ENCODE data around the gene UBAC2. TPM values are rescaled to one million over a fixed set of nuclear protein-coding genes. Genes with fewer than 3 reads are reported as not detected.

Gene UBAC2
- total RNA-seq, 1 experiment from 2014 or later = 103 TPM

GRCh38 chr13:99380921-99381645 lies 180.4 kb downstream of the UBAC2 start:
- DNase-seq = no peak
- BruUV-seq (replicated peaks) = no TSS peak
- no peak for TF ChIP-seq CTCF (IDR thresholded peaks at IDR 0.05; ENCODE audit: insufficient read depth in 1 of 2, low read depth in 1 of 2, low read length in 1 of 2, severe bottlenecking in 1 of 2, unreplicated experiment in 1 of 2)
- H3K27me3 ChIP-seq (replicated peaks; ENCODE audit: control insufficient read depth, insufficient read depth, low read length) = no peaks in the 10 kb centered on the region
- Mint-ChIP-seq H3K4me3 (ENCODE audit: unreplicated experiment) (no peak overlapping the region), H3K27ac (ENCODE audit: unreplicated experiment) (no peak overlapping the region), H3K9me3 (ENCODE audit: unreplicated experiment) (no peaks in the 10 kb centered on the region), H3K27me3 (ENCODE audit: insufficient read depth, unreplicated experiment) (no peaks in the 10 kb centered on the region), H3K36me3 (ENCODE audit: insufficient read depth, unreplicated experiment) (peaks cover 35% of the 10 kb centered on the region), H3K4me1 (ENCODE audit: low read depth, unreplicated experiment) (no peaks in the 10 kb centered on the region)
- ChIA-PET POLR2A (no interaction called here), CTCF (no interaction called here)
- intact Hi-C loops (cut with micrococcal nuclease; ENCODE audit: unreplicated experiment) = no loop called here
- H3K4me1 ChIP-seq = no peaks in the 10 kb centered on the region
- H3K9me3 ChIP-seq = no peaks in the 10 kb centered on the region
- H3K4me3 ChIP-seq (ENCODE audit: low read depth, low read length) = no peak overlapping the region
- no peaks in the 10 kb centered on the region for H3K36me3 ChIP-seq (ENCODE audit: control insufficient read depth, insufficient read depth, low read length)

GRCh38 chr13:99381766-99382165 lies 181.1 kb downstream of the UBAC2 start:
- BruUV-seq (replicated peaks) = no TSS peak
- no peaks in the 10 kb centered on the region for H3K27me3 ChIP-seq (replicated peaks; ENCODE audit: control insufficient read depth, insufficient read depth, low read length)
- no peak for DNase-seq
- no peaks in the 10 kb centered on the region for H3K9me3 ChIP-seq
- H3K27me3 Mint-ChIP-seq (ENCODE audit: insufficient read depth, unreplicated experiment) = no peaks in the 10 kb centered on the region
- intact Hi-C loops (cut with micrococcal nuclease; ENCODE audit: unreplicated experiment) = no loop called here
- CTCF ChIA-PET = no interaction called here
- no peak for TF ChIP-seq CTCF (IDR thresholded peaks at IDR 0.05; ENCODE audit: insufficient read depth in 1 of 2, low read depth in 1 of 2, low read length in 1 of 2, severe bottlenecking in 1 of 2, unreplicated experiment in 1 of 2)
- H3K4me1 ChIP-seq = no peaks in the 10 kb centered on the region
- H3K4me3 Mint-ChIP-seq (ENCODE audit: unreplicated experiment) = no peak overlapping the region
- H3K4me3 ChIP-seq (ENCODE audit: low read depth, low read length) = no peak overlapping the region
- H3K4me1 Mint-ChIP-seq (ENCODE audit: low read depth, unreplicated experiment) = no peaks in the 10 kb centered on the region
- peaks cover 30% of the 10 kb centered on the region for H3K36me3 Mint-ChIP-seq (ENCODE audit: insufficient read depth, unreplicated experiment)
- no peaks in the 10 kb centered on the region for H3K36me3 ChIP-seq (ENCODE audit: control insufficient read depth, insufficient read depth, low read length)
- POLR2A ChIA-PET = no interaction called here
- H3K27ac Mint-ChIP-seq (ENCODE audit: unreplicated experiment) = no peak overlapping the region
- no peaks in the 10 kb centered on the region for H3K9me3 Mint-ChIP-seq (ENCODE audit: unreplicated experiment)

GRCh38 chr13:99382428-99383133 lies 181.9 kb downstream of the UBAC2 start:
- Histone ChIP-seq H3K9me3 (no peaks in the 10 kb centered on the region), H3K36me3 (ENCODE audit: control insufficient read depth, insufficient read depth, low read length) (no peaks in the 10 kb centered on the region), H3K27me3 (replicated peaks; ENCODE audit: control insufficient read depth, insufficient read depth, low read length) (no peaks in the 10 kb centered on the region), H3K4me1 (no peaks in the 10 kb centered on the region), H3K4me3 (ENCODE audit: low read depth, low read length) (no peak overlapping the region)
- DNase-seq = no peak
- Mint-ChIP-seq H3K4me3 (ENCODE audit: unreplicated experiment) (no peak overlapping the region), H3K4me1 (ENCODE audit: low read depth, unreplicated experiment) (no peaks in the 10 kb centered on the region), H3K9me3 (ENCODE audit: unreplicated experiment) (no peaks in the 10 kb centered on the region), H3K27ac (ENCODE audit: unreplicated experiment) (no peak overlapping the region), H3K27me3 (ENCODE audit: insufficient read depth, unreplicated experiment) (no peaks in the 10 kb centered on the region), H3K36me3 (ENCODE audit: insufficient read depth, unreplicated experiment) (peaks cover 26% of the 10 kb centered on the region)
- ChIA-PET POLR2A (no interaction called here), CTCF (no interaction called here)
- intact Hi-C loops (cut with micrococcal nuclease; ENCODE audit: unreplicated experiment) = no loop called here
- no TSS peak for BruUV-seq (replicated peaks)
- TF ChIP-seq CTCF (IDR thresholded peaks at IDR 0.05; ENCODE audit: insufficient read depth in 1 of 2, low read depth in 1 of 2, low read length in 1 of 2, severe bottlenecking in 1 of 2, unreplicated experiment in 1 of 2) = no peak
